ENCODE data around the gene GP1BA. TPM values are rescaled to one million over a fixed set of nuclear protein-coding genes. Genes with fewer than 3 reads are reported as not detected.
A peak's percentile ranks its signal among the peaks of the same experiment; 100 is the strongest.

The GP1BA gene
- total and polyA plus RNA-seq, 2 donors (not counting 1 experiment from before 2014, with no cell fraction given): 0.06 TPM; not detected in 1

DNA sequence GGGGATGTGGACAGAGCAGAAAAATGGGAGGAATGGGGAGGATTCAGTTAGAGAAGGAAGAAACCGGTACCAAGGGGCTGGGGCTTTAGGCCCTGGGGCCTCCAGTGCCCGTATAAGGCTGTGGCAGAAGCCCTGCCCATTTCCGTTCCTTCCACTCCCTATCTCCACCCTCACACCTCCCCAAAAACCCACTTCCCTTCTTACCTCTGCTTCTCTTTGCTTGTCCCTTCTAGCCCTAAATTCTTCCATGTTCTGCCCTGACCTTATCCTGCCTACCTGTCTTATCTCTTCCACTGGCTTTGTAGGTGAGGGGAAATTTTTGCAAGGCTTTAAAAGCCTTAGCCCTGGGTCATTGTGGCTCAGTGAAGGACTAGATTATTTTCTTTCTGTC is 12.1 kb downstream of the GP1BA start:
- H3K9me3 Mint-ChIP-seq (ENCODE audit: insufficient read depth): no peaks in the 10 kb centered on the region
- ChIA-PET CTCF (interaction anchor here (0.7 kb wide), 1 partner anchor 107 kb away, joined by 3 read pairs; no protein-coding TSS in a partner anchor), POLR2A (interaction anchor here (2.7 kb wide), 1 partner anchor 23 kb away, joined by 9 read pairs; the partner anchor contains the start of gene SPAG7)
- peak overlapping the region; percentile 89 for H3K27ac Mint-ChIP-seq
- H3K4me1 ChIP-seq (ENCODE audit: control insufficient read depth in 2 of 2, insufficient read depth in 2 of 2, low read length in 2 of 2): peaks cover 62 to 71% of the 10 kb centered on the region in 2 donors
- peaks cover 43% of the 10 kb centered on the region for H4K20me1 ChIP-seq (ENCODE audit: control insufficient read depth, insufficient read depth, low read length, poor library complexity, severe bottlenecking)
- H3K27me3 Mint-ChIP-seq: no peaks in the 10 kb centered on the region
- TF ChIP-seq, protein P1, sequence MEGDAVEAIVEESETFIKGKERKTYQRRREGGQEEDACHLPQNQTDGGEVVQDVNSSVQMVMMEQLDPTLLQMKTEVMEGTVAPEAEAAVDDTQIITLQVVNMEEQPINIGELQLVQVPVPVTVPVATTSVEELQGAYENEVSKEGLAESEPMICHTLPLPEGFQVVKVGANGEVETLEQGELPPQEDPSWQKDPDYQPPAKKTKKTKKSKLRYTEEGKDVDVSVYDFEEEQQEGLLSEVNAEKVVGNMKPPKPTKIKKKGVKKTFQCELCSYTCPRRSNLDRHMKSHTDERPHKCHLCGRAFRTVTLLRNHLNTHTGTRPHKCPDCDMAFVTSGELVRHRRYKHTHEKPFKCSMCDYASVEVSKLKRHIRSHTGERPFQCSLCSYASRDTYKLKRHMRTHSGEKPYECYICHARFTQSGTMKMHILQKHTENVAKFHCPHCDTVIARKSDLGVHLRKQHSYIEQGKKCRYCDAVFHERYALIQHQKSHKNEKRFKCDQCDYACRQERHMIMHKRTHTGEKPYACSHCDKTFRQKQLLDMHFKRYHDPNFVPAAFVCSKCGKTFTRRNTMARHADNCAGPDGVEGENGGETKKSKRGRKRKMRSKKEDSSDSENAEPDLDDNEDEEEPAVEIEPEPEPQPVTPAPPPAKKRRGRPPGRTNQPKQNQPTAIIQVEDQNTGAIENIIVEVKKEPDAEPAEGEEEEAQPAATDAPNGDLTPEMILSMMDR (IDR thresholded peaks at IDR 0.05): no peak
- TF ChIP-seq EZH2 (IDR thresholded peaks at IDR 0.05; ENCODE audit: borderline replicate concordance, insufficient read depth, low read depth, low read length, poor library complexity, severe bottlenecking): no peak
- peak; percentile 67 for DNase-seq
- peaks cover 67% of the 10 kb centered on the region for H3K4me1 Mint-ChIP-seq
- H3K36me3 ChIP-seq (replicated peaks in 1 of 2; ENCODE audit: control extremely low read depth in 1 of 2, control insufficient read depth in 1 of 2, extremely low read depth in 1 of 2, insufficient read depth in 2 of 2, low read length in 1 of 2): peaks cover 0 to 44% of the 10 kb centered on the region in 2 experiments
- H3K4me3 Mint-ChIP-seq: peak overlapping the region; percentile 86
- peaks cover 77% of the 10 kb centered on the region for H3K79me2 ChIP-seq (ENCODE audit: control insufficient read depth, insufficient read depth, low read length)
- H3K4me3 ChIP-seq (ENCODE audit: control extremely low read depth in 1 of 5, extremely low read depth in 1 of 5, insufficient read depth in 1 of 5, low read depth in 2 of 5, low read length in 4 of 5): peak overlapping the region in 4 of 5 experiments; percentile 2 to 40 (median 18)
- ATAC-seq (ENCODE audit: low read depth): no peak
- intact Hi-C loops (cut with micrococcal nuclease): loop anchor here (5.0 to 10.0 kb wide), 3 partner anchors 137 to 301 kb away; partner anchors contain the start of genes PLD2 and ZNF594
- H3K27ac ChIP-seq (ENCODE audit: low read length in 2 of 2): peak overlapping the region; percentile 30 to 93
- H3K27me3 ChIP-seq (replicated peaks in 1 of 4; ENCODE audit: control extremely low read depth in 1 of 4, control insufficient read depth in 3 of 4, insufficient read depth in 4 of 4, low read length in 3 of 4): no peaks in the 10 kb centered on the region
- no peak overlapping the region for H2AFZ ChIP-seq (ENCODE audit: insufficient read depth, low read depth, low read length, poor library complexity, severe bottlenecking)
- peak overlapping the region; percentile 38 for H3K9ac ChIP-seq (ENCODE audit: low read length)
- peak overlapping the region; percentile 98 for H3K4me2 ChIP-seq (replicated peaks; ENCODE audit: low read depth, low read length, poor library complexity, severe bottlenecking)
- no peaks in the 10 kb centered on the region for H3K9me3 ChIP-seq (ENCODE audit: control extremely low read depth in 1 of 3, control insufficient read depth in 2 of 3, insufficient read depth in 1 of 3, low read length in 2 of 3)
- 14% methylated on average over 2 of the region's 3 CpGs for whole genome bisulfite sequencing (ENCODE audit: insufficient coverage)

GRCh38 chr17:4944554-4945175 is 12.6 kb downstream of the GP1BA start:
- Histone ChIP-seq H3K9me3 (ENCODE audit: control extremely low read depth in 1 of 3, control insufficient read depth in 2 of 3, insufficient read depth in 1 of 3, low read length in 2 of 3) (no peaks in the 10 kb centered on the region), H3K27me3 (replicated peaks in 1 of 4; ENCODE audit: control extremely low read depth in 1 of 4, control insufficient read depth in 3 of 4, insufficient read depth in 4 of 4, low read length in 3 of 4) (no peaks in the 10 kb centered on the region), H3K36me3 (replicated peaks in 1 of 2; ENCODE audit: control extremely low read depth in 1 of 2, control insufficient read depth in 1 of 2, extremely low read depth in 1 of 2, insufficient read depth in 2 of 2, low read length in 1 of 2) (peaks cover 0 to 44% of the 10 kb centered on the region in 2 experiments), H4K20me1 (ENCODE audit: control insufficient read depth, insufficient read depth, low read length, poor library complexity, severe bottlenecking) (peaks cover 43% of the 10 kb centered on the region), H3K4me3 (ENCODE audit: control extremely low read depth in 1 of 5, extremely low read depth in 1 of 5, insufficient read depth in 1 of 5, low read depth in 2 of 5, low read length in 4 of 5) (peak overlapping the region in 4 of 5 experiments; percentile 16 to 40 (median 24)), H3K4me2 (replicated peaks; ENCODE audit: low read depth, low read length, poor library complexity, severe bottlenecking) (peak overlapping the region; percentile 98), H3K9ac (ENCODE audit: low read length) (peak overlapping the region; percentile 38), H2AFZ (ENCODE audit: insufficient read depth, low read depth, low read length, poor library complexity, severe bottlenecking) (no peak overlapping the region), H3K27ac (ENCODE audit: low read length in 2 of 2) (peak overlapping the region; percentile 30 to 93), H3K79me2 (ENCODE audit: control insufficient read depth, insufficient read depth, low read length) (peaks cover 72% of the 10 kb centered on the region), H3K4me1 (ENCODE audit: control insufficient read depth in 2 of 2, insufficient read depth in 2 of 2, low read length in 2 of 2) (peaks cover 60 to 66% of the 10 kb centered on the region in 2 donors)
- TF ChIP-seq, protein P1 (IDR thresholded peaks at IDR 0.05): no peak
- TF ChIP-seq EZH2 (IDR thresholded peaks at IDR 0.05; ENCODE audit: borderline replicate concordance, insufficient read depth, low read depth, low read length, poor library complexity, severe bottlenecking): no peak
- Mint-ChIP-seq H3K4me1 (peaks cover 66% of the 10 kb centered on the region), H3K27me3 (no peaks in the 10 kb centered on the region), H3K9me3 (ENCODE audit: insufficient read depth) (no peaks in the 10 kb centered on the region), H3K4me3 (peak overlapping the region; percentile 86), H3K27ac (peak overlapping the region; percentile 89)
- no peak for ATAC-seq (ENCODE audit: low read depth)
- WGBS (ENCODE audit: insufficient coverage): 0% methylated on average over 1 of the region's 8 CpGs
- CTCF ChIA-PET: interaction anchor here (0.7 to 1.3 kb wide), 2 partner anchors 22 to 107 kb away, joined by 3 read pairs; partner anchors contain the start of gene SPAG7
- intact Hi-C loops (cut with micrococcal nuclease): loop anchor here (5.0 to 10.0 kb wide), 6 partner anchors 73 to 982 kb away; partner anchors contain the start of genes ATP2A3, MED11, PLD2 and ZNF594
- POLR2A ChIA-PET: interaction anchor here (1.0 to 2.7 kb wide), 2 partner anchors 23 to 36 kb away, joined by 3 to 9 read pairs; partner anchors contain the start of gene SPAG7
- no peak for DNase-seq

Data from B cell (primary cell).